ENCODE results near the gene PDGFB.

Gene PDGFB

DNA sequence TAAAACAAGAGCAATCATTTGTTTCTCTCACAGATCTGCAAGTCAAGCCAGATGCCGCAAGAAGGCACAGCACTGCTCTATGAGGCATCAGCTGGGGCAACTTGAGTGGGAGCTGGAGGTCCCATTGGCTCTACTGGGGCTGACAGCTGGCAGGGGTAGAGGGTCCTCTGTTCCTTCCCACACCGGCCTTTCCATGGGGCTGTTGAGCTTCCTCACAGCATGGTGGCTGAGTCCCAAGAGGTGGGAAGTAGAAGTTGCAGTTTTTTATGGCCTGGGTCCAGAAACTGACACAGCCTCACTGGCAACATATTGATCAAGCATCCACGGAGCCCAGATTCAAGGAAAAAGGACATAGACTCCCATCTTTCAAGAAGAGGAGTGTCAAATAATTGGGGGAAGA lies 40.2 kb upstream of the PDGFB start:
- Histone ChIP-seq H3K36me3 (replicated peaks) (no peaks in the 10 kb centered on the region), H3K27ac (no peak overlapping the region), H3K4me3 (ENCODE audit: low read depth, low read length) (no peak overlapping the region), H3K27me3 (replicated peaks) (no peaks in the 10 kb centered on the region)
- TF ChIP-seq, protein P1, sequence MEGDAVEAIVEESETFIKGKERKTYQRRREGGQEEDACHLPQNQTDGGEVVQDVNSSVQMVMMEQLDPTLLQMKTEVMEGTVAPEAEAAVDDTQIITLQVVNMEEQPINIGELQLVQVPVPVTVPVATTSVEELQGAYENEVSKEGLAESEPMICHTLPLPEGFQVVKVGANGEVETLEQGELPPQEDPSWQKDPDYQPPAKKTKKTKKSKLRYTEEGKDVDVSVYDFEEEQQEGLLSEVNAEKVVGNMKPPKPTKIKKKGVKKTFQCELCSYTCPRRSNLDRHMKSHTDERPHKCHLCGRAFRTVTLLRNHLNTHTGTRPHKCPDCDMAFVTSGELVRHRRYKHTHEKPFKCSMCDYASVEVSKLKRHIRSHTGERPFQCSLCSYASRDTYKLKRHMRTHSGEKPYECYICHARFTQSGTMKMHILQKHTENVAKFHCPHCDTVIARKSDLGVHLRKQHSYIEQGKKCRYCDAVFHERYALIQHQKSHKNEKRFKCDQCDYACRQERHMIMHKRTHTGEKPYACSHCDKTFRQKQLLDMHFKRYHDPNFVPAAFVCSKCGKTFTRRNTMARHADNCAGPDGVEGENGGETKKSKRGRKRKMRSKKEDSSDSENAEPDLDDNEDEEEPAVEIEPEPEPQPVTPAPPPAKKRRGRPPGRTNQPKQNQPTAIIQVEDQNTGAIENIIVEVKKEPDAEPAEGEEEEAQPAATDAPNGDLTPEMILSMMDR (IDR thresholded peaks at IDR 0.05; ENCODE audit: low read depth, low read length, missing control alignments): no peak
- no peak for DNase-seq
- in situ Hi-C loops (cut with HindIII; ENCODE audit: low pct_ligation_motif_present, low sequenced_read_pairs): no loop called here

DNA sequence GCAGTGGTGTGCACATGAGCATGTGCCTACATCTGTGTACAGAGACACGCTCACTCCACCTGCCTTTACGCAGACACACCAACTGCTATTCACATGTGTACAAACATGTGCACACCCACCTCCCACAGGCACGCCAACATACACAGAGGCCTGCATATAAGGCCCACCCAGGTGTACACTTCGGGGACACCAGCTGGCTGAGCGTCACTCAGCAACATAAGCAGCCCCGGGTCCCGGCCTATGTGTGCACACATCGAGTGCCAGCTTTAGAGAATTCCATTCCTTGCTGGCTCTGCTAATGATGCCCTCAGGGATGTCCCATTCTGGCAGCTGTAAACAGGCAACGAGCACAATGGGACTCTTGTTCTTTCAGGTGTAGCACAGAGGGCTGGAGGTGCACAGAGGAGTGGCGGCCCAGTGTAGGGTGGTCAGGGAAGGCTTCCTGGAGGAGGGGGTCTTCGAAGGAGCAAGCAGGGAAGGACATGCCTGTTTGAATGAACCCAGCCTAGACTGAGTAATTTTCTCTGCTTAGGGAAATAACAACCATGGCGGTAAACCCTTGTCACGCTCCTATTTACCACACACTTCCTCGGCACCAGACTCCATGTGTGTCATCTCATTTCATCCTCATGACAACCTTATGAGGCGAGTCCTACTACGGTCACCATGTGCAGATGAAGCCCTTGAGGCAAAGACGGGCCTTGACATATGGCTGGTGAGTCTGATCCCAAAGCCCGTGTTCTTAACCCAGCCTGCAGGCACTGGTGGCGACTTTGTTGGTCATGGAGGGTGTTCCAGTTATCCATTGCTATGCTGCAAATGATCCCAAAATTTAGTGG lies 39.6 kb upstream of the PDGFB start:
- Histone ChIP-seq H3K36me3 (replicated peaks) (no peaks in the 10 kb centered on the region), H3K4me3 (ENCODE audit: low read depth, low read length) (no peak overlapping the region), H3K27me3 (replicated peaks) (no peaks in the 10 kb centered on the region), H3K27ac (no peak overlapping the region)
- in situ Hi-C loops (cut with HindIII; ENCODE audit: low pct_ligation_motif_present, low sequenced_read_pairs): no loop called here
- TF ChIP-seq, protein P1 (IDR thresholded peaks at IDR 0.05; ENCODE audit: low read depth, low read length, missing control alignments): no peak
- DNase-seq: no peak

DNA sequence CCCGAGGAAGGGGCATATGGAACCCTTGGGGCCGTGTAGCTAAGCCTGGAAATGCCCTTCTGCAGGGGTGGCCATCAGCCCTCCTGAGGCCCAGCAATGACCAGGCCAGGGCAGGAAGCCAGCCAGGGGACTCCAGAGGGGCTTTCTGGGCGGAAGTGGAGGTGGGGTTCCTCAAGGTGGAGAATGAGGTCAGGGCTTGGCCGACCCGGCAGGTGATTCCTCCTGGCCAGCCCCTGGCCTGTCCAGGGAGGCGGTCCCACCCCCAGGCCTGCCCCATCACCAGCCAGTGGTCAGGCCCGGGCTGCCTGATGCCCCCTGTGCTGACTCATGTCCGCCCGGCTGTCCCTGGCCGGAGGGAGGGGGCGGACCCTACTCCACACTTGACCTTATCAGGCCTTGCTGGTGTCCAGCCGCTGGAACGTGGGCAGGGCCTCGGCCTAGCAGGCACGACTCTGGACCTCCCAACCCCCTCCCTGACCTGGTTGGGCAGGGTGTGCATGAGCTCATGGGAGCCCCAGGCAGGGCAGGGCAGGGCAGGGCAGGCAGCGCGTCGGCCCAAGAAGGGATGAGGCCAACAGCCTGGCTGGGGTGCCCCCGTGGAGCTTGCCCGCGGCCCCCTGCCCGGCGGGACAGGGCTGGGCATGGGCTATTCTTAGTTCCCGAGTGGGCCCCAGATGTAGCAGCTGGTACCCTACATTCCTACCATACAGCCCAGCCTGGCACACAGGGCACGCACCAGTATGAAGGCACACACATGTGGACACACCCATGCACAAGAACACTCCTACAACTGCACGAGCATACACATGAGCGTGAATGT lies 38.8 kb upstream of the PDGFB start:
- in situ Hi-C loops (cut with HindIII; ENCODE audit: low pct_ligation_motif_present, low sequenced_read_pairs): no loop called here
- H3K27me3 ChIP-seq (replicated peaks): no peaks in the 10 kb centered on the region
- no peaks in the 10 kb centered on the region for H3K36me3 ChIP-seq (replicated peaks)
- no peak overlapping the region for H3K27ac ChIP-seq
- H3K4me3 ChIP-seq (ENCODE audit: low read depth, low read length): no peak overlapping the region
- TF ChIP-seq, protein P1 (IDR thresholded peaks at IDR 0.05; ENCODE audit: low read depth, low read length, missing control alignments): no peak
- no peak for DNase-seq

DNA sequence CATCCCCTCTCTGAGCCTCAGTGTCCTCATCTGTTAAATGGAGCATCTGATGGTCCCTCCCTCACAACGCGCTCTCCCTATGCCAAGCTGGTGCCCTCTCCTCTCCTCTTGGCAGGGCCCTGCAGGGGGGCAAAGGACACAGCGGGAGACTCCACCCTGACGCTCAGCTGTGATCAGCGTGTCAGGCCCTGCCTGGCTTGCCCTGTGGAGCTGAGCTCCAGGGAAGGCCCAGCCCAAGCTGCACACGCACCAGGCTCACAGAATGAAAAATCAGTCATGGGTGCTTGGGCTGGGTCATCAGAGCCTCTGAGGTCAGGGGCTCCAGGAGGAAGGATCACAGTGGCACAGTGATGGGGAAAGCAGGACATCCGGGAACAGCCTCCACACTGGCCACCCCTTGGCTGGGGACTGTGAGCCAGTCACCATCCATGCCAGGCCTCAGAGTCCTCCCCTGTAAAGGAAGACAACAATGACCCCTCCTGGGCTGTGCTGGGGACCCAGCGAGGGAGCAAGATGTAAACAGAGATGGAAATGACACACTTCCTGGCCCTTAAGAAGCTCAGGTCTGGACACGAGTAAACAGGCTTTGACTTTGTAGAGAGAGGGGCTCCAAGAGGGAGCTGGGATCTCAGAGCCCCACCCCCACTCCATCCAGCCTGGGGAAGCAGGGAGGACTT lies 38.0 kb upstream of the PDGFB start:
- no peak overlapping the region for H3K4me3 ChIP-seq (ENCODE audit: low read depth, low read length)
- no peaks in the 10 kb centered on the region for H3K27me3 ChIP-seq (replicated peaks)
- TF ChIP-seq, protein P1 (IDR thresholded peaks at IDR 0.05; ENCODE audit: low read depth, low read length, missing control alignments): no peak
- DNase-seq: no peak
- no peak overlapping the region for H3K27ac ChIP-seq
- in situ Hi-C loops (cut with HindIII; ENCODE audit: low pct_ligation_motif_present, low sequenced_read_pairs): no loop called here
- no peaks in the 10 kb centered on the region for H3K36me3 ChIP-seq (replicated peaks)

DNA sequence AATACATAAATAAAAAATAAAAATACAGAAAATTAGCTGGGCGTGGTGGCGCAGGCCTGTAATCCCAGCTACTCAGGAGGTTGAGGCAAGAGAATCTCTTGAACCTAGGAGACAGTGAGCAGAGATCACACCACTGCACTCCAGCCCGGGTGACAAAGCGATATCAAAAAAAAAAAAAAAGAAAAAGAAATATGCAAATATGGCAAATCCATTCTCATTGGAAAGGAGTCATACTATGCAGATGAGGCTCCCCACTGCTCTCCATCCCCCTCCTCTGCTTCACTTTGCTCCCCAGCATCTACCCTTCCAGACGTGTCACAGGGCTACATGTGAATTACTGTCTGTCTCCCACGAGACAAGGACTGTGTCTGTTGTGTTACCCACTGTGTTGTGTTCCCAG lies 36.3 kb upstream of the PDGFB start:
- H3K4me3 ChIP-seq (ENCODE audit: low read depth, low read length): no peak overlapping the region
- H3K36me3 ChIP-seq (replicated peaks): no peaks in the 10 kb centered on the region
- DNase-seq: no peak
- in situ Hi-C loops (cut with HindIII; ENCODE audit: low pct_ligation_motif_present, low sequenced_read_pairs): no loop called here
- H3K27ac ChIP-seq: no peak overlapping the region
- TF ChIP-seq, protein P1 (IDR thresholded peaks at IDR 0.05; ENCODE audit: low read depth, low read length, missing control alignments): no peak
- no peaks in the 10 kb centered on the region for H3K27me3 ChIP-seq (replicated peaks)

Data from brain microvascular endothelial cell (primary cell).